ENCODE measurements around the gene GDF10. TPM values are rescaled to one million over a fixed set of nuclear protein-coding genes. Genes with fewer than 3 reads are reported as not detected.

Gene GDF10
- total RNA-seq, 1 donor from 2014 or later: 0.32 TPM

DNA sequence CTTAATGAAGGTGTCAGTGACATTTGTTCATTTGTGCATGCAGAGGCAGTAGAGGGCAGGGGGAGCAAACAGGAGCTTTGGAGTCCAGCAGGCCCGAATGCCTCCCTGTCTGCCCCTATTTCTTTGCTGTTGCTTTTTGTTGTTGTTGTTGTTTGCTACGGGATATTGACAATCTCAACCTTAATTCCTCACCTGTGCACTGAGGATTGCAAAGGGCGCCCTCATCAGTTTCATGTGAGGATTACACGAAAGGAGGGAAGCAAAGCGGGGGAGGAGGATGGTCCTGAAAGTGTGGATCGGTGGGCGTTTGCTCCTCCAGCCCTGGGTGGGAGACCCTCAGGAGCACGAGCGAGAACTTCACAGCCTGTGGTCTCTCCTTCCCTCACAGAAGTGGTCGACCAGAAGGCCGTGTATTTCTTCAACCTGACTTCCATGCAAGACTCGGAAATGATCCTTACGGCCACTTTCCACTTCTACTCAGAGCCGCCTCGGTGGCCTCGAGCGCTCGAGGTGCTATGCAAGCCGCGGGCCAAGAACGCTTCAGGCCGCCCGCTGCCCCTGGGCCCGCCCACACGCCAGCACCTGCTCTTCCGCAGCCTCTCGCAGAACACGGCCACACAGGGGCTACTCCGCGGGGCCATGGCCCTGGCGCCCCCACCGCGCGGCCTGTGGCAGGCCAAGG, 9.6 kb downstream of the GDF10 start:
- DNase-seq: no peak
- intact Hi-C loops (cut with micrococcal nuclease): loop anchor here (10.0 kb wide), 1 partner anchor 285 kb away; no protein-coding TSS in a partner anchor
- ATAC-seq: no peak

DNA sequence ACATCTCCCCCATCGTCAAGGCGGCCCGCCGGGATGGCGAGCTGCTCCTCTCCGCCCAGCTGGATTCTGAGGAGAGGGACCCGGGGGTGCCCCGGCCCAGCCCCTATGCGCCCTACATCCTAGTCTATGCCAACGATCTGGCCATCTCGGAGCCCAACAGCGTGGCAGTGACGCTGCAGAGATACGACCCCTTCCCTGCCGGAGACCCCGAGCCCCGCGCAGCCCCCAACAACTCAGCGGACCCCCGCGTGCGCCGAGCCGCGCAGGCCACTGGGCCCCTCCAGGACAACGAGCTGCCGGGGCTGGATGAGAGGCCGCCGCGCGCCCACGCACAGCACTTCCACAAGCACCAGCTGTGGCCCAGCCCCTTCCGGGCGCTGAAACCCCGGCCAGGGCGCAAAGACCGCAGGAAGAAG, 10.1 kb downstream of the GDF10 start:
- DNase-seq (no peak), ATAC-seq (no peak)
- intact Hi-C loops (cut with micrococcal nuclease): loop anchor here (10.0 kb wide), 1 partner anchor 285 kb away; no protein-coding TSS in a partner anchor

DNA sequence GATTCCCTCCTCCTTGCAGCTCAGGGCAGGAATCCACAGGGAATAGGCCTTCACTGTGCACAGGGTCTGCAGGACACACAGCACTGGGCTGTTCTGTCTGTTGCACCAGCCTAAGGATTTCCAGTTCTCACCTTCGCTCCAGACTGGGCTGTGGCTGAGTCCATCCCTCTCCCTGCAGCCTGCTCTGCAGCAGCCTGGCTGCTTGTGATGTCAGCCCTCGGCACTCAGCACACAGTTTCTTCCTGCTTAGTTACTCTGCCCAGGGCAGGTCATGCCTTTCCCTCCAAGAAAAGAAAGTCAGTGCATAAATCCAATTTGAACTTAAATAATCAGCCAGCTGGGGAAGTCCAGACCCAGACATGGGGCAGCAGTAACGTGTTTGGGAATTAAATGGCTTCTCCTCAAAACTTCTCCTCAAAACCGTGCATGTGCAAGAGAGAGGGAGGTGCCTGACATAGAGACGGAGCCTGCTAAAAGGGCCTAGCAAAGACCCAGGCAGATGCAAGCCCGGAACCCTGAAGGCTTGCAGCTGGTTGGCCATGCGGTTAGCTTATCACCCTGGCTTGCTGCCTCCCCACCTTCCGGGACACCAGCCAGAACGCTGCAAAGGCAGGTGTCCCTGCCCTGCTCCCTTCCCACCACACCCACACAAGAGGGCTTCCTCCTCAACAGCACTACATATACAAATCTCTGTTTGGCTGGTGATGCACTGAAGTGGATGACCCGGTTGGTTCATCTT, 11.4 kb downstream of the GDF10 start:
- ATAC-seq: peak; percentile 42
- no peak for DNase-seq
- intact Hi-C loops (cut with micrococcal nuclease): loop anchor here (10.0 kb wide), 1 partner anchor 287 kb away; no protein-coding TSS in a partner anchor

DNA sequence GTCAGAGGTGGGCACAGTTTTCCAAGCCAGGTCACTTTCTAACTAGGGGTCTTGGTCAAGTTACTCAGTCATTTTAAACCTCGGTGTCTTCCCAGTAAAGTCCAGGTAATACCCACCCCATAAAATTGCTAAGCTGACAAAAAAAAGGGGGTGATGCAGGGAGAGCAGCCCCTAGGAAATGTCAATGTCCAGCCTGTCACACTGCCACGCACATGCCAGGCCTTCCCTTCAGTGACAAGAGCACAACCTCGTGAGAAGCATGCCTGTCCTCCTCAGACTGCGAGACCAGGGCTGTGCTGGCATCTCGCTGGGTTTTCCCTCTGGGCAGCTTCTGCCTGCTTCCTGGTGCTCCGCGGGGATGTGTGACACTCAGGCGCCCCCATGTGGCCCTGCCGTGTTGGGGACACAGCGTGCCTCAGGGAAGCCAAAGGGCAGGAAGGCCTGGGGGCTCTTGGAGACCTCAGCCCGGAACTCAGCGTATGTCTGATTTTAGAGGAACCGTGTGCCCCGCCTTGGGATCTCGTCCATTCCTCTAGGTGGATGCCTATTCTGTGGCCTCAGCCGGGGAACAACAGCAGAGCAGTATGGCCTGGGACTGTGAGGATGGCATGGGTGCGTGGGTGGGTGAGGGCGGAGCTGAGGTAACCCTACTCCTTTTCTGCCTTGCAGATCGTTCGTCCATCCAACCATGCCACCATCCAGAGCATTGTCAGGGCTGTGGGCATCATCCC, 12.1 kb downstream of the GDF10 start:
- intact Hi-C loops (cut with micrococcal nuclease): loop anchor here (10.0 kb wide), 1 partner anchor 287 kb away; no protein-coding TSS in a partner anchor
- DNase-seq (peak; percentile 91), ATAC-seq (peak; percentile 98)

DNA sequence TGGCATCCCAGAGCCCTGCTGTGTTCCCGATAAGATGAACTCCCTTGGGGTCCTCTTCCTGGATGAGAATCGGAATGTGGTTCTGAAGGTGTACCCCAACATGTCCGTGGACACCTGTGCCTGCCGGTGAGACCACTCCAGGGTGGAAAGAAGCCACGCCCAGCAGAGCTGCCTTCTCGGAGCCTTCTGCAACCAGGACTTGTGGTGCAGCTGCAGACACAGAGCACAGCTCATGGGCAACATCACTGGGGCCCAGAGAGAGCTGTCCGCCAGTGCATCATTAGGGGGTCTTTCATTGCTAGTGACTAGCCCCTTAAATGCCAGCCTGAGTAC, 12.6 kb downstream of the GDF10 start:
- intact Hi-C loops (cut with micrococcal nuclease): loop anchor here (10.0 kb wide), 1 partner anchor 288 kb away; no protein-coding TSS in a partner anchor
- ATAC-seq (no peak), DNase-seq (no peak)

DNA sequence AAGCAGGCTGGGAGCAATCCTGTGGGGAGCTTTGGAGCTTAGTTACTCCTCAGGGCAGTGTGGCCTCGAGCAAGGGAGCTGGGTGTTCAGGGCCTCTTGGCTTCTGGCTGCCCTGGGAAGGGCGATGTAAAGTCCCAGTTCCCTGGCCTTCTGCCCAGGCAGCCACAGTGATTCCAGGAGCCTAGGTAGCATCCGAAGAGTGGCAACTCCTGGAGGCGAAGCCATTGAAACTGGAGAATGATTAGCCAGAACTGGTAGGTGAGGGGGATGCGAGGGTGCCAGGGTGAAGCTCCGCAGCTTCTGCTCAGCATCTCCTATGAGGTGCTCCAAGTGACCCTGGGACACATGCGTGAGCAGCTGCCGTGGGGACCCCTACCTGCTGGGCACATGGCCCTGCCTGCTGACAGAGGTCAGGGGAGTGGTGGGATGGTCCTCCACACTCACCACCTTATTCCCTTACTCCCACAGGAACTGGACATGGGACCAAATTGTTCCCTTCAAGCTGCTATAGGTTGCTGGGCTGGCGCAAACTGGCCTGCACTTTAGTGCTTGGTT, 14.5 kb downstream of the GDF10 start:
- intact Hi-C loops (cut with micrococcal nuclease): loop anchor here (10.0 kb wide), 1 partner anchor 290 kb away; no protein-coding TSS in a partner anchor
- no peak for ATAC-seq
- DNase-seq: peak; percentile 43

DNA sequence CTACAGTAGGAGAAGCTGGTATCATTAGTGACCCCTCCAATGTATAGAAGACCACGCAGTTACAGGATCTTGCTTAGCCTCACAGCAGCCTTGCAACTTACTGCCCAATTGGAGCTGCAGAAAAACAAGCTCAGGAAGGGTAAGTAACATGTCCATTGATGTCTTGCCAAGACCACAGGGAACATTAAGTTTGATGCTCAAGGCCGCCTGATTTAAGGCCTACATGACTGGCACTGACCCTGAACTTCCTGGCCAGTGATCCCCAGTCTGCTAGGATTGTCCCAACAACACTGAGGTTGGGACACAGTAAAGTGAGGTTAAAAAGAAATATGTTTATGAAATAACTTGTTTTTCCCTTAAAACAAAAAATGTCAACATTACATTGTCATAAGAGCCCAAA, 15.4 kb downstream of the GDF10 start:
- ATAC-seq (no peak), DNase-seq (no peak)
- intact Hi-C loops (cut with micrococcal nuclease): loop anchor here (10.0 kb wide), 1 partner anchor 291 kb away; no protein-coding TSS in a partner anchor

DNA sequence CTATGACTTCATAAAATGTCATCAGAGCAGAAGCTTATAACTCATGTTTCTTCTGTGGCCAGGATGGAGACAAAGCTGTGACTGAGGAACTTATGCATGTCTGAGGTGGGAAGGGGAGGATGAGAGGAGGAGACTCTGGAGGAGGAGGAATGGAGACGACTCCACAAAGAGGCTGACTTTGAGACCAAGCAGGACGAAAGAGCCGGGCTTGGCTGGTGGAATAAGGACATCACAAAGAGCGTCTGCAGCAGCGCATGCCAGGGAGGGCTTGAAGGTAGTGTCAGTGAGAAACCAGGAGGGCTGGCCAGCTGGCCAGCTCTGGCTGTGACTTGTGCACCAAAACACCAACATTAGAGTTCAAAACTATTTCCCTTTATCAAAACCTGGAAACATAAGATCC, 16.1 kb downstream of the GDF10 start:
- intact Hi-C loops (cut with micrococcal nuclease): loop anchor here (10.0 kb wide), 1 partner anchor 291 kb away; no protein-coding TSS in a partner anchor
- ATAC-seq (no peak), DNase-seq (no peak)

DNA sequence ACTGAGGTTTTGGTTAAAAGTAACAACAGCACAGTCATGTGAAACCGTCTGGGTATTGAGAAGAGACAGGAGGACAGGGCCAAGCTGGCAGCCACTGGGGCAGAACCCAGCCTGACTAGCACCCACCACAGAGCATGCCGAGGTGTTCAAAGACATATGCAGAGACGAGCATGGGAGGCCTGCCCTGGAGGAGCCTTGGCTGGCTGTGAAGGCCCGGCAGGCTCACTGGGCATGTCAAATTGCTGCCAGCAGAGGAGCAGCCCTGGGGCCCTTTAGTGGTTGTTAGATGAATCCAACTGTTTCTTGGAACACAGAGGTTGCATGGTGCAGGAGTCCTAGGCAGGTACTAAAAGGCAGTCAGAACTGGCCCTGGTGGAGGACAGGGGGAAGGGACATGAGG, 17.3 kb downstream of the GDF10 start:
- intact Hi-C loops (cut with micrococcal nuclease): loop anchor here (10.0 kb wide), 1 partner anchor 292 kb away; no protein-coding TSS in a partner anchor
- DNase-seq (no peak), ATAC-seq (no peak)

DNA sequence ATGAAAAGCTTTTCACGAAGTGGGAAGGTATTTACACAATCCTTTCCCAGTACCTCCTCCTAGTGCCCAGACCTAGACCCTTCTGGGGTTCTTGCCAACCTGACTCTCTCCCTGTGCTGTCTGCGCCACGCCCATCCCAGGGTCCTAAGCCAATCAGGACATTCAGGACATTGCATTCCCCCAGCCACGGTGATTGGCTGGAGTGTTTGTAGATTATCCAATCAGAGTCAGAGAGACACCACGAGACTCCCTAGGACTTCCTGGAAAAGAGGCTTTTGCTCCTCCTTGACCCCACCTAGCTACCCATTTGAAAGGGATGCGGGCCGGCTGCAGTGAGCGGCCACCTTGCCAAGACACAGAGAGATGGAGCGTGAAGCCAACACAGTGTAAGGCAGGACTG, 18.7 kb downstream of the GDF10 start:
- DNase-seq (no peak), ATAC-seq (no peak)
- intact Hi-C loops (cut with micrococcal nuclease): loop anchor here (10.0 kb wide), 1 partner anchor 294 kb away; no protein-coding TSS in a partner anchor

DNA sequence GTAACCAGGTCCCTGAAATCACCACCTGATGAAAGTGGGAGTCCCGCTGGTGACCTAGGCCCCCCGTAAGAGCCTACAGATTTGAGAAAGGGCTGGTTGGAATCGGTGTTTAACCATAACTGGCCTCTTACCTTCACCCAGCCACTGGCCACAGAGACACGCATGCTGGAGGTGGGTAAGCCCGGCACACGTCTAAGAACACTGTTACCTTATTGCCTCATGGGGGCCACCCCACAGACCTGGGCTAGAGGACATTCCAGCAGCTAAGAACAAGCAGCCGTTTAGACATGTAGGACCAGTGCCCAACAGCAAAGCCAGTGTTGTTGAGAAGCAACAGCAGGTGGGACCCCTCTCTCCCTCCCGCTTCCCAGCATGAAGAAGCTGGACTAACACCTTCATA, 19.8 kb downstream of the GDF10 start:
- DNase-seq (no peak), ATAC-seq (no peak)
- intact Hi-C loops (cut with micrococcal nuclease): loop anchor here (10.0 kb wide), 1 partner anchor 295 kb away; no protein-coding TSS in a partner anchor

DNA sequence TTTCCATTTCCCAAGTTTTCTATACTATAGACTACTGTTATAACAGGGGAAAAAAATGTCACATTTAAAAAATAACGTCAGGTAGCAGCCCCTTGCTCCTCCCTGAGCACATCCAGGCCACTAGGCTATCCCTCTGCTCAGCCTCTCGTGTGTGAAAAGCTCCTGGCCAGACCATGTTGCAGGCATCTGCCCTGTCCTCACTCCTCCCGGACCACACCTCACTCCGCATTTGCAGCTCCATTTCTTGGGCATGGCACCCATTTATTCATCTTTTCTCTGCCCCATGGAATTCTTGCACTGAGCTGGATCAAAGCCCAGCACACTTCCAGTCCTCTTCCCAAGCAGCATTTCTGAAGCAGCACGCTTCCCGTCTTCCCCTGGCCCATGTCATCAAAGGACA, 20.8 kb downstream of the GDF10 start:
- no peak for ATAC-seq
- intact Hi-C loops (cut with micrococcal nuclease): no loop called here
- DNase-seq: no peak

DNA sequence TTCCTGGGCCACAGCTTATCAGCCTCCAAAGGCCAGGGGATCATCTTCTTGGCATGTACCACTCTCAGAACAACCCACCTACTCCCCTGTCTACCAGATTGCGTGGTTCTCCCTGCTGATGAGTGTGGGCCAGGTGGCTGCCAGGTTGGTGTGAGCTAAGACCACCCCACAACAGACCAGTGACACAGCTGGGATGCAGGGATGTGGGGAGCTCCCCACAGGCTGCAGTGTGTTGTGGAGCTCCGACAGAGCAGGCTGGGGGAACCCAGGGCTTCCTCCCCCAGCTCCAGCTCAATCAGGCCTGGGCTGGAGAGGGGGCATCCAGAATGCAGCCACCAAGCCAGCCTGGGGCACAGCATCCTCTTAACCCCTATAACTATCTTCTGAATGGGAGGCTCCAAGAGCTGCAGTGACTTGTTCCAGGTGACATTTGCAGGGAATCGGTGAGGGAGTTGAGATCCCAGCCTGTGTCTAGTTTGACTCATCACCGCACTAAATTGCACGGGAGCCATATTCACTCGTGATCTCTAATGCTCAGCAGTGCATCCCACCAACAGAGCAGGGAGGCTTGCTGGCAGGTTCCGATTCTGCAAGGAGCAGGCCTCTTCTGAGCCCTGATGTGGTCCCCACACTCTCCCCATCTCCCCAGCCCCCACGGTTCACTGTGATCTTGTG, 21.7 kb downstream of the GDF10 start:
- intact Hi-C loops (cut with micrococcal nuclease): no loop called here
- DNase-seq: no peak
- no peak for ATAC-seq

DNA sequence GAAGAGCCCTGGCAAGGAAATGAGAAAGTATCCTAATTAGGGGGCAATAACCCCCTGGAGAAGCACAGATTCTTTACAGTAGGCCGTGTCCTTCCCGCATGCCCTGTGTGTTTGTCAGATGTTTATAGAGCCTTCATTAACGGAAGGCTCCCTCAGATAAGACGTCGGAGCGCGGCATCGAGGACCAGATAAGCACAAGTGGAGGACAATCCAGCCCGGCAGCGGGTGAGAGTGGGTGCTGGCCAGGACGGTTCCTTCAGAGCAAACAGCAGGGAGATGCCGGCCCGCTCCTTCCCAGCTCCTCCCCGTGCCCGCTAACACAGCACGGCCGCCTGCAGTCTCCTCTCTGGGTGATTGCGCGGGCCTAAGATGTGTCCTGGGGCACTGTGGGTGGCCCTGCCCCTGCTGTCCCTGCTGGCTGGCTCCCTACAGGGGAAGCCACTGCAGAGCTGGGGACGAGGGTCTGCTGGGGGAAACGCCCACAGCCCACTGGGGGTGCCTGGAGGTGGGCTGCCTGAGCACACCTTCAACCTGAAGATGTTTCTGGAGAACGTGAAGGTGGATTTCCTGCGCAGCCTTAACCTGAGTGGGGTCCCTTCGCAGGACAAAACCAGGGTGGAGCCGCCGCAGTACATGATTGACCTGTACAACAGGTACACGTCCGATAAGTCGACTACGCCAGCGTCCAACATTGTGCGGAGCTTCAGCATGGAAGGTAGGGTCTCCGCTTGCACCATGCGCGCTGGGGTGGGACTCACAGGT, 22.5 kb downstream of the GDF10 start, which contains the start of gene GDF2:
GDF2 (plus strand) TSS at position 155 of the 762 bp plus-strand sequence; CDS start at position 370, 215 bp downstream.
- intact Hi-C loops (cut with micrococcal nuclease): no loop called here
- ATAC-seq (no peak), DNase-seq (no peak)

DNA sequence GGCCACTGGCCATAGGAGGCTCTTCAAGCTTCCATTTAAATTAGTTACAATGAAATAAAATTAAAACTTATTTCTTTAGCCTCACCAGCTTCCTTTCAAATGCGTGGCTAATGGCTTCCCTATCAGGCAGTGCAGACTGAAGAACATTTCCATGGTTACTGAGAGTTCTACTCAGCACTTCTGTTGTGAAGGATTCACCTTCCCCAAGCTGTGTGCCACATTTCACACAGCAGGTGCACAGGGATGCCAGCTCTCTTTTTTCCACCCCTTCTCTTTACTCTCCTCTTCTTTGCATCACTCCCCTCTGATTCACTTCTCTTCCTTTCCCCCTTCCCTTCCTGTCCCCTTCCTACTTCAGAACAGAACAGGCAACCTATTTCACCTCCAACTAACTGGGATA, 23.1 kb downstream of the GDF10 start:
- ATAC-seq: no peak
- DNase-seq: no peak
- intact Hi-C loops (cut with micrococcal nuclease): no loop called here

DNA sequence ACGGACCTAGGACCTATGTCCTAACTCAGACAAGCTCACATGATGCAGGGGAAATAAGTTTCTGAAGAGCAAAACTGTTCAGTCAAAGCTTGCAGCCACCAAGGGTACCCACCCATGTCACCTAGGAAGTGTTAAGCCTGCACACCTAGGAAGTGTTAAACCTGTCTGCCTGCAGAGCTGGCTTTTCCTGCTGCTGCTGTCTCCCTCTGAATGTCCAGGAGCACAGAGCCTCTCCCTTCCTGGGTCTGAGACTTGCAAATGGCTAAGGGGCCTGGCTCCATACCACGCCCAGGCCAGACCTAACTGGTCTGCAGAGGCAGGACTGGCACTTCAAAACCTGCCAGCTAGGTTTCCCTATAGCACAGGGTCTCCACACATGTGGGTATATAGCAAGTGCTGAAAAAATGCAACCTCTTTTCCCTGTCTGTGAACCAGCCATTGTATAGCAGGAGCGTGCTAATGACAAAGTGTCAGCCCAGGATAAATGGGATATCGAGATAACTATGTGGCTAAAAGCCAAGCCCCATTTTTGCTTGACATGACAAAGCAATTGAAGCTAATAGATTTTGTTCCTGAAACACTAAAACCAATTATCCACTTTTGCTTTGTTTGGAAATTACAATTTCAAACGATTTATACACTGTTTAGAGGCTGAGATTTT, 23.8 kb downstream of the GDF10 start:
- no peak for DNase-seq
- intact Hi-C loops (cut with micrococcal nuclease): no loop called here
- no peak for ATAC-seq
